Mucosa of descending colon (tissue), 3 donors: ENCODE data around the gene PPFIA4. TPM values are rescaled to one million over a fixed set of nuclear protein-coding genes. Genes with fewer than 3 reads are reported as not detected.
A peak's percentile ranks its signal among the peaks of the same experiment; 100 is the strongest.
"Not testable (repeated sequence)": the region's sequence is repeated elsewhere in the genome, so short reads cannot be mapped to it uniquely, and the experiment has no call there.

Experiments used
- ATAC-seq: fragments of 200-7000 bp; cut with Tn5 transposase; one replicate; pipeline ENCODE4 v1.9.1; 2020; ENCODE audit warnings: mild to moderate bottlenecking, moderate library complexity
- DNase-seq, 3 donors: peaks; one replicate each; pipeline ENCODE4 v3.0.0-alpha.2; 2020
- H3K36me3 ChIP-seq: fragments of 200-600 bp; one replicate; pipeline ENCODE4 v1.8.0; 2021; ENCODE audit warnings: low read depth, mild to moderate bottlenecking
- H3K4me1 ChIP-seq: fragments of 200-600 bp; one replicate; pipeline ENCODE4 v1.8.0; 2021; ENCODE audit warnings: low read depth, mild to moderate bottlenecking
- H3K4me3 ChIP-seq: fragments of 200-600 bp; one replicate; pipeline ENCODE4 v1.8.0; 2021; ENCODE audit warnings: mild to moderate bottlenecking
- H3K9me3 ChIP-seq: fragments of 200-600 bp; one replicate; pipeline ENCODE4 v1.8.0; 2021; ENCODE audit warnings: mild to moderate bottlenecking
- CTCF ChIP-seq: fragments of 200-600 bp; IDR thresholded peaks from one replicate; pipeline ENCODE4 v1.8.0; 2022; ENCODE audit warnings: antibody characterized with exemption, mild to moderate bottlenecking
- intact Hi-C, 2 donors: fragments of 100-400 bp; cut with DNase I in 1 of 2; cut with micrococcal nuclease in 1 of 2; formaldehyde crosslinking; loops; one replicate each; pipeline versions ENCODE4 v1.11.0 to v1.11.1; 2022; cut with DNase I, micrococcal nuclease
- total RNA-seq, 3 donors: library from RNA; stranded (reverse); fragmentation: NEBNext Ultra II Directional in 2 of 3; extraction: Animal tissue kit (Norgen Biotek cat#: 25700) in 2 of 3; gene quantifications; one replicate each; pipeline versions ENCODE4 v1.2.1 to v1.2.4, GENCODE V29; 2021 to 2023
- donor health status: DM: no; HTN: no; CAD: no; lungs with moderate emphysema.
- donor health status: DM: no; HTN: no; CAD: no.
- donor health status: DM: no; HTN: yes; CAD: no.

PPFIA4 gene
- total RNA-seq, 3 donors from 2014 or later = 0.43 to 4.0 (median 0.60) TPM

GRCh38 chr1:203006948-203007871, 19.1 kb upstream of the PPFIA4 start, which contains the start of gene TMEM183A:
Gene TMEM183A (plus strand): TSS chr1:203007374. CDS start chr1:203007466, 92 bp downstream.
- peak within 1 kb of the TSS; percentile 90 for H3K4me3 ChIP-seq
- DNase-seq (peak; percentile 96 to 98 (median 97)), ATAC-seq (peak; percentile 98)
- no peaks in the 10 kb centered on the region for H3K36me3 ChIP-seq
- no peak for TF ChIP-seq CTCF
- peaks cover 20% of the 10 kb centered on the region for H3K4me1 ChIP-seq
- H3K9me3 ChIP-seq = no peaks in the 10 kb centered on the region
- intact Hi-C loops = no loop called here

- DNase-seq (no peak), ATAC-seq (no peak)
- Histone ChIP-seq H3K4me3 (no peak overlapping the region), H3K4me1 (peaks cover 20% of the 10 kb centered on the region), H3K9me3 (no peaks in the 10 kb centered on the region), H3K36me3 (no peaks in the 10 kb centered on the region)
- no peak for TF ChIP-seq CTCF
- intact Hi-C loops = no loop called here
Measured at GRCh38 chr1:203009185-203009584, 17.1 kb upstream of the PPFIA4 start.

- DNase-seq (no peak), ATAC-seq (no peak)
- Histone ChIP-seq H3K4me3 (no peak overlapping the region), H3K4me1 (peaks cover 16% of the 10 kb centered on the region), H3K36me3 (peaks cover 11% of the 10 kb centered on the region), H3K9me3 (no peaks in the 10 kb centered on the region)
- no peak for TF ChIP-seq CTCF
- intact Hi-C loops = no loop called here
Measured at GRCh38 chr1:203011582-203011981, 14.7 kb upstream of the PPFIA4 start.

- Histone ChIP-seq H3K36me3 (peaks cover 31% of the 10 kb centered on the region), H3K9me3 (no peaks in the 10 kb centered on the region), H3K4me3 (no peak overlapping the region), H3K4me1 (no peaks in the 10 kb centered on the region)
- DNase-seq (no peak), ATAC-seq (no peak)
- intact Hi-C loops = no loop called here
- TF ChIP-seq CTCF = no peak
Measured at GRCh38 chr1:203017061-203017460, 9.2 kb upstream of the PPFIA4 start.

GRCh38 chr1:203017692-203018091, 8.6 kb upstream of the PPFIA4 start:
- DNase-seq (no peak), ATAC-seq (no peak)
- Histone ChIP-seq H3K9me3 (no peaks in the 10 kb centered on the region), H3K36me3 (peaks cover 33% of the 10 kb centered on the region), H3K4me3 (no peak overlapping the region), H3K4me1 (no peaks in the 10 kb centered on the region)
- TF ChIP-seq CTCF = no peak
- intact Hi-C loops = no loop called here

- intact Hi-C loops, H3K9me3 ChIP-seq, H3K4me3 ChIP-seq, DNase-seq, H3K4me1 ChIP-seq: not testable (repeated sequence)
- peaks cover 22% of the 10 kb centered on the region for H3K36me3 ChIP-seq
- ATAC-seq = peak; percentile 48
Measured at GRCh38 chr1:203022855-203023254, 3.4 kb upstream of the PPFIA4 start.
